GM19238 (cell line): ENCODE data around the gene NCOA7.
"Not testable (repeated sequence)": the region's sequence is repeated elsewhere in the genome, so short reads cannot be mapped to it uniquely, and the experiment has no call there.

Experiments used
- DNase-seq: peaks from one replicate; pipeline ENCODE4 v3.0.0; 2011; ENCODE audit warnings: low spot score; ENCODE audit not compliant: insufficient read length

NCOA7 gene

DNA sequence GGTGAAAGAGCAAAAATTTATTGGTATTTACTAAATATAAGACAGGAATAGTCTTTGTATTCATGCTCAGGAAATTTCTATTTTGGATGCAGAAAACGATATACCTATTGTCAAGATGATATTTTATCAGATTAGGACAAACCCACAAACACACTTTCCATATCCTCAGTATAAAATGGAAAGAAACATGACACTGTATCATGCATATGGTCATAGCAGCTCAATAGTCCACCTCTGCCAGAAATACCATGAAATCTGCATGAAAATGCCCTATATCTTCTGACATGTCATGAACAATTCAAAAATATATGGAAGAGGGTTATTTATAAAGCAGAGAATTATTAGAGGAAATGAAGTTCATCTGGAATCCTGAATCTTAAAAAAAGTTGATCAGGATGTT is 154.1 kb downstream of the NCOA7 start:
- no peak for DNase-seq

DNA sequence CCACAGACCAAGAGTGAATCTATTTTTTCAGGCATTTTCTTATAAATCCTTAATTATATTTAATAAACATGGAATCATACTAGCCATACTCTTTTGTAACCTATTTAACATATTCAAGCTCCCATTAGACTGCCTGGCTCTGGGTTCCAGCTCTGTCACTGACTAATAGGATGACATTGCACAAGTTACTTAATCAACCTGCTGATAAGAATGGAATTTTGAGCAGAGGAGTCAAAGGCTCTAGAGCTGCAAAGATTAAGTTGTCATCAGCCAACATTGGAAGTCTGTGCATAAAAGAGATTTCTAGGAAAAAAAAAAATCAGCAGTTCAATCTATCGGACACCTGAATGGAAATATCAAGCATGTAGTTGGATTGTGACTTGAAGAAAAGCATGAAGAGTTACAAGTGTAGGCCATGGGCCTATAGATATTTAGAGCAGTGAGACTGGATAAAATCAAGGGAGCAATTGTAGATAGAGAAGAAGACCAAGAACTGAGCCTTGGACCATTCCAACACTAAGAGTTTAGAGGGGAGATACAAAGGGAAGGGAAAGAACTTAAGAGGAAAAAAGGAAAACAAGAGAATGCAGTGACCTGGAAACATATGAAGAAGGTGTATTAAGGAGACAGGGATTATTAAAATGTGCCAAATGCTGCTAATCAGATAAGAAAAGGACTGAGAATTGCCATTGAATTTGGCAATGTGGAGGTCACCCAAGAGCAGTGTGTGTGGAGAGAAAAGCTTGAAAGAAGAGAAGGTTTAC is 154.8 kb downstream of the NCOA7 start:
- DNase-seq, result no peak

DNA sequence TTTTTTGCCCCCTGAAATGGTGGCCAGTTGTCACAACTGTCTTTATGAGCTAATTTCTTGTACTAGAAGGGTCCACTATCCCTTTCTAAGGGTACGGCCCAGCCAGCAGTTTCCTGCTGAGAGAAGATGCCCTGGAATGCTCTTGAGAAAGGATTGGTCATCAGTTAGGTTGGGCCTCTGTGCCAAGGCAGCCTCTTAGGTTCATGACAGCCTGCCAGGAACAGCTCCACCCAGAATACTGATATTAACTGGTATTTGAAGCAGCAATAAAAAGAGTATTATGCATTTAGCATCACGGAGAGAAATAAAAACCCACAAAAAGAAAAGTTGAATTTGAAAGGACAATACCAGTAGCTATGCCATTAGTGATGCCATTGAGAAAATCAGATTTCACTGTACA is 156.9 kb downstream of the NCOA7 start:
- no peak for DNase-seq

DNA sequence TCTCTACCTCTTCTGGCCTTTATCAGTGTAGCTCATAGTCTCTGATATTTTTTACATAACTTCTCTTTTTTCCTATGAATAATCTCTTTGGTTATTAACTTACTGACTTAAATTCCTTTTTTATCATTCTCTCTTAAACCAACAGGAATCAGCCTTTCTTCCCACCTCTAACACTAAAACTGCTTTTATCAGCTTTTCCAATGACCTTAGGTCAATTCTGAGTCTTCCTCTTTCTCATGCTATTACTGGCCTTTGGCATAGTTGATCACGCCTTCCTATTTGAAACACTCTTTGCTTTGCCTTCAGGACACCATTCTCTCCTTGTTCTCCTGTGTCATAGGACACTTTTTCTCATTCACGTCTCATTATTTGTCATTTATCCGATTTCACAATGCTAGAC is 157.7 kb downstream of the NCOA7 start:
- DNase-seq, result no peak

- no peak for DNase-seq
Observed at GRCh38 chr6:125949069-125949468, 158.3 kb downstream of the NCOA7 start.

GRCh38 chr6:125950293-125950692 is 159.5 kb downstream of the NCOA7 start:
- no peak for DNase-seq

GRCh38 chr6:125950716-125951115 is 160.0 kb downstream of the NCOA7 start:
- not testable (repeated sequence) for DNase-seq

- DNase-seq, result no peak
Observed at GRCh38 chr6:125951323-125951722, 160.6 kb downstream of the NCOA7 start.

- DNase-seq, result no peak
Observed at GRCh38 chr6:125952764-125953501, 162.2 kb downstream of the NCOA7 start.

- no peak for DNase-seq
Observed at GRCh38 chr6:125953502-125953875, 162.7 kb downstream of the NCOA7 start.

DNA sequence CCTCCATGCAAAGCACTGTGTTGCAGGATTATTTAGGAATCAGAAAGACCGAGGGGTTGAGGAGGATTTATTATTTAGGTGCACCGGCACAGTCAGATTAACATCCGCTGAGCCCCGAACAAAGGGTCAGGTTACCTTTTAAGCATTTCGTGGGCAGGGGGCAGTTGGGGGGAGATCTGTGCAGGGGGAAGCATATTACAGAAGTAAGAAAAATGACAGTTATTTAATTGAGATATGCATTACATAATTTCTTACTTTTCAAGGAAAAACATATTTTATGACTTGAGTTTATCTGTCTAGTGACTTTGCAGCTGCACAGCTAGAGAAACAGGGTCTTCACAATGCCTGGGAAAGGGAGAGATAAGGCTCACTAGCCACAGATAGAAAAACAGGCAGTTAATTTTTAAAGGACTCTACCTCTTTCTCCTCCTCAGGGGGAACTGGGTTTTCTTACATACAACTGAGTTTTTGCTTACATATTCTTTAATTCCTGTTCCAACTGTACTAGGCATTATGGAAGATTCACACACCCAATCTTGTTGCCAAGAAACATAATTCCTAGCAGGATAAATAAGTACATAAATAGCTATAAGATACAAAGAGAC is 164.1 kb downstream of the NCOA7 start:
- no peak for DNase-seq

GRCh38 chr6:125955973-125956372 is 165.2 kb downstream of the NCOA7 start:
- no peak for DNase-seq

DNA sequence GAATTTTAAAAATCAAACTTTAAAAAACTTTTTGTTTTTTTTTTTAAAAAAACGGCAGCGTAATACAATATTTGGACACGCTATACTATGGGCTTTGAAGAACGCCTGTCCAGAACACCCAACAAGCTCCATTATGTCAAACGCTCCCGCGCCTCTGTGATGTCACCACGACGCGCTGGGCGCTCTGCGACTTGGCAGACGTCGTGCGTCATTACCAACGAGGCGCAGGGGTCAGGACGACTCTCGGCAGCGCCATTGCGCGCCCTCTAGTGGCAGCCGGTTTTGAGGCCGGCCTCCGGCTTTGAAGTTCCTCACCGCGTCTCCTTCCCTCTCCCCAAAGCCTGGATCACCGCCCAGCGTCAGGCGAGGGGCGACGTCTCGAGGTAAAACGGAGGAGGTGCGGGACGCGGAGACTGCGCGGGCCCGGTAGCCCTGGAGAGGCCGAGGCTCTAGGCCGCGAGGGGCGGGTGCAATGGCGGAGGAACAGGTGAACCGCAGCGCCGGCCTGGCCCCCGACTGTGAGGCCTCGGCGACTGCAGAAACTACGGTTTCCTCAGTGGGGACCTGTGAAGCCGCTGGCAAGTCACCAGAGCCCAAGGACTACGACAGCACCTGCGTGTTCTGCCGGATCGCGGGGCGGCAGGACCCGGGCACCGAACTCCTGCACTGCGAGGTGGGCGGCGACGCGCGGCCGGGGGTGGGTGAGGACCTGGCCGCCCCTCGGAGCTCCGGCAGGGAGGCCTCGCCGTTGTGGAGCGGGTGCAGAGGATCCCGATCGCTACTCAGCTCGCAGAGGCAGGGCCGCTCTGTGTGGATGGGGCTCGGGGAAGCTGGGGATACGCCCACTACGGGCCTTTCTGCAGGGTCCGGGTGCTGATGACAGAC is 166.0 kb downstream of the NCOA7 start, which contains the start of gene HINT3:
Gene HINT3 (plus strand): TSS at position 265 of the 885 bp plus-strand sequence. CDS start 208 bp downstream, at position 473.
- DNase-seq, result peak; percentile 87

DNA sequence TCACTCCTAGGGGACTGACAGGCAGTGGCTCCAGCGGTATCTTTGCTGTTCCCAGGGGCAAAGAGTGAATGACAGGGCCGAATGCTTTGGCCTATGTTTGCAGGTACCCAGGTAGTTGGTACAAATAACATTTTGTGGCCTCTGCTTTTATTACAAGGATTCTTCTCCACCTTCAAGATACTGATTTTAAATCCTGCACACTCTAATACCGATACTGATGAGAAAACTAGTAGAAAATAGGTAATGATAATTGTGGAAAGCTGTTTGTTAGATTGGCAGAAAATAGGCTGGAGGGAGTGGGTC is 166.6 kb downstream of the NCOA7 start:
- DNase-seq, result no peak

- DNase-seq, result no peak
Observed at GRCh38 chr6:125957845-125958244, 167.1 kb downstream of the NCOA7 start.

DNA sequence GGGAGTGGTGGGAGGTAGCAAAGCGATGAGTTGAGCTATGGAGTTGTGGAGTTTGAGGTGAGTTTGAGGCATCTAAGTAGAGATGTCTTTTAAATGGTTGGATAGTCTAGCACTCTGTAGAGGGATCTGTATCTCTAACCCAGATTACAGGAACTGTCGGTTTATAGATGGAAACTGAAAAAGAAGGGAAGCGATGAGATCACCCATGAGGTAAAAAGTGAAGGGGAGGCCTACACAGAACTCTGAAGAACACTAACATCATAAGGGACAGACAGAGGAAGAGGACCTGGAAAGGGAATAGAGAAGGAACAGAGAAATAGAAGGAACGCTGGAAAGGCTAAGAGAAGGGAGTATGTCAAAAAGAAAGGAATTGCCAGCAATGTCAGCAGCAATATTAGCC is 168.3 kb downstream of the NCOA7 start:
- DNase-seq, result no peak

DNA sequence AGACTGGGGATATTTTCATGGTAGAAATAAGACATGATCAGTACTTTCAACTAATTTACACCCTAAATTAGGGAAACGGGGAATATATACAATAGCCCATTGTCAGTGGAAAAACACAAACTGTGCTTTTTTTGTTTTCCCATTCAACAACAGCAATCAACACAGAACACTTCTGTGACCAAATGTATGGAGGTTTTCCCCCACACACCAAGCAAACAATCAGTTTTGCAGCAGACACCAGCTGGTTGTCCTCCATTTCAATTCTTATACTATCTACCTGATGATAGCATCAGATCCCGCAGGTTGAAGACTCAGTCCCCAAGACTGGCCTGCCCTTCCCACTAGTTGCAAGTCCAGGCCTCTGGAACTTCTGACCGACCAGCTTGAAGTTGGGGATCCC is 170.4 kb downstream of the NCOA7 start:
- no peak for DNase-seq

- no peak for DNase-seq
Observed at GRCh38 chr6:125962900-125963497, 172.2 kb downstream of the NCOA7 start.

DNA sequence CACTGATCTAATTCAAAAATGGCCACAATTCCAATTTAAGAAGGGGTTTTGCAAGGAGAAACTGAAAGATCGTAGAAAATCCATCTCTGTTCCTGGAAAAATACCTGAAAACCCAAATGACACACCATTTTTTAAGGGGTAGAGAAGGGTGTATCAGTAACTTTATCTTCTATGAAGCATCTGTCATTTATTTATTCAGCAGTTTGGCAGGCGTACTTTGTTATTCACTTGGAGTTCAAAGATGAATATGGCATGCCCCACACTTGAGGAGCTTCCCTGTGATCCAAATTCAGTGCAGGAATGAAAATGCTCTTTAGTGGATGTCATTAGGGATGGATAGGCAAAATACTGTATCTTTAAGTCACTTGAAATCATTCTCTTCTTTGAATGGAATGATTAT is 173.1 kb downstream of the NCOA7 start:
- DNase-seq, result no peak

- DNase-seq, result no peak
Observed at GRCh38 chr6:125966569-125966968, 175.8 kb downstream of the NCOA7 start.

- no peak for DNase-seq
Observed at GRCh38 chr6:125968493-125968892, 177.7 kb downstream of the NCOA7 start.
